Uterus (tissue), 4 donors: Measurements from ENCODE around the gene HECW1. TPM values are rescaled to one million over a fixed set of nuclear protein-coding genes. Genes with fewer than 3 reads are reported as not detected.

Experiments
- DNase-seq, 2 donors: peaks; one replicate each; pipeline ENCODE4 v3.0.0-alpha.2; 2019 to 2020
- H3K27ac ChIP-seq, 2 donors: fragments of 200-600 bp; sonication (generic); 1 replicate in 1 of 2; 2 replicates in 1 of 2; pipeline ENCODE4 v1.5.1; 2016 to 2018
- H3K27me3 ChIP-seq, 2 donors: fragments of 200-600 bp; sonication (generic); one replicate each; pipeline ENCODE4 v1.5.1; 2018 to 2019; ENCODE audit warnings: control low read depth in 1 of 2
- H3K36me3 ChIP-seq, 2 donors: fragments of 200-600 bp; sonication (generic); one replicate each; pipeline ENCODE4 v1.5.1; 2019; ENCODE audit warnings: control low read depth in 1 of 2
- H3K4me1 ChIP-seq, 2 donors: fragments of 200-600 bp; sonication (generic); one replicate each; pipeline ENCODE4 v1.5.1; 2018 to 2019; ENCODE audit warnings: control low read depth in 1 of 2
- H3K4me3 ChIP-seq, 2 donors: fragments of 200-600 bp; sonication (generic); 1 replicate in 1 of 2; 2 replicates in 1 of 2; pipeline ENCODE4 v1.5.1; 2018 to 2019; ENCODE audit warnings: mild to moderate bottlenecking in 1 of 2
- H3K9me3 ChIP-seq, 2 donors: fragments of 200-600 bp; sonication (generic); one replicate each; pipeline ENCODE4 v1.5.1; 2019; ENCODE audit warnings: control low read depth in 1 of 2
- POLR2A ChIP-seq, 2 donors: fragments of 450-650 bp; IDR thresholded peaks; one replicate each; pipeline ENCODE4 v1.6.1; 2016; ENCODE audit warnings: antibody characterized with exemption in 2 of 2, mild to moderate bottlenecking in 1 of 2, moderate library complexity in 1 of 2
- intact Hi-C: fragments of 100-400 bp; cut with DNase I; formaldehyde crosslinking; loops from one replicate; pipeline ENCODE4 v1.15.1; 2023; ENCODE audit warnings: low total_unique reads
- total RNA-seq, 4 donors: library from RNA; depleted of rRNA in 3 of 4; stranded (reverse); fragments of >200 nt in 3 of 4; gene quantifications; one replicate each; pipeline versions ENCODE4 v1.1.0 to v1.2.4, GENCODE V29; 2014 to 2023
- TF ChIP-seq, protein P1 (sequence below), 4 experiments: fragments of 200-600 bp in 2 of 4; fragments of 450-650 bp in 2 of 4; sonication (generic) in 2 of 4; IDR thresholded peaks; one replicate each; pipeline ENCODE4 v1.5.1; 2016 to 2019; ENCODE audit warnings: antibody characterized with exemption in 4 of 4, mild to moderate bottlenecking in 2 of 4, moderate library complexity in 1 of 4
- donor health status: DM: yes; HTN: yes; CAD: no.

The HECW1 gene
- total RNA-seq, 4 donors from 2014 or later = 0.28 TPM; not detected in 3

DNA sequence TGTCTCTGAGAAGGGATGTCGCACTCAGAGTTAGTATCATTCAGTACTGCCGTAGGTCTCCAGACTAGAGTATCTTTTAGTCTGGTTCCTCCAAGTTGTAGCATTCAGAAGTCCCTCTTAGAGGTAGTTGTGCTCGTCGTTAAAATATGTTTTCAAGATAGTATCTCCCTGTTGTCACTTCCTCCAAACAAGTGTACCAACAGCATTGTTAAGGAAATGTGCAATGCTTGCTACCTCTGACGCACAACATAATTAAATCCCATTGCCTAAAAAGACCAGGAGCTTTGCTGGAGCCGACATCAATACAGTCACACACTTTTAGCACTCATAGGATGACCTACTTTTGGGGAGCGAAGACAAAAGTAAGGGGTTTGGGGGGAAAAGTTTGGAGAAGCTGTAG is 390.5 kb downstream of the HECW1 start:
- TF ChIP-seq, protein P1, sequence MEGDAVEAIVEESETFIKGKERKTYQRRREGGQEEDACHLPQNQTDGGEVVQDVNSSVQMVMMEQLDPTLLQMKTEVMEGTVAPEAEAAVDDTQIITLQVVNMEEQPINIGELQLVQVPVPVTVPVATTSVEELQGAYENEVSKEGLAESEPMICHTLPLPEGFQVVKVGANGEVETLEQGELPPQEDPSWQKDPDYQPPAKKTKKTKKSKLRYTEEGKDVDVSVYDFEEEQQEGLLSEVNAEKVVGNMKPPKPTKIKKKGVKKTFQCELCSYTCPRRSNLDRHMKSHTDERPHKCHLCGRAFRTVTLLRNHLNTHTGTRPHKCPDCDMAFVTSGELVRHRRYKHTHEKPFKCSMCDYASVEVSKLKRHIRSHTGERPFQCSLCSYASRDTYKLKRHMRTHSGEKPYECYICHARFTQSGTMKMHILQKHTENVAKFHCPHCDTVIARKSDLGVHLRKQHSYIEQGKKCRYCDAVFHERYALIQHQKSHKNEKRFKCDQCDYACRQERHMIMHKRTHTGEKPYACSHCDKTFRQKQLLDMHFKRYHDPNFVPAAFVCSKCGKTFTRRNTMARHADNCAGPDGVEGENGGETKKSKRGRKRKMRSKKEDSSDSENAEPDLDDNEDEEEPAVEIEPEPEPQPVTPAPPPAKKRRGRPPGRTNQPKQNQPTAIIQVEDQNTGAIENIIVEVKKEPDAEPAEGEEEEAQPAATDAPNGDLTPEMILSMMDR (IDR thresholded peaks at IDR 0.05) = no peak
- no peak for TF ChIP-seq POLR2A (IDR thresholded peaks at IDR 0.05)
- intact Hi-C loops = no loop called here
- DNase-seq = no peak
- no peak overlapping the region for H3K4me3 ChIP-seq
- no peaks in the 10 kb centered on the region for H3K36me3 ChIP-seq
- no peaks in the 10 kb centered on the region for H3K4me1 ChIP-seq
- H3K9me3 ChIP-seq = no peaks in the 10 kb centered on the region
- no peaks in the 10 kb centered on the region for H3K27me3 ChIP-seq
- H3K27ac ChIP-seq = no peak overlapping the region

DNA sequence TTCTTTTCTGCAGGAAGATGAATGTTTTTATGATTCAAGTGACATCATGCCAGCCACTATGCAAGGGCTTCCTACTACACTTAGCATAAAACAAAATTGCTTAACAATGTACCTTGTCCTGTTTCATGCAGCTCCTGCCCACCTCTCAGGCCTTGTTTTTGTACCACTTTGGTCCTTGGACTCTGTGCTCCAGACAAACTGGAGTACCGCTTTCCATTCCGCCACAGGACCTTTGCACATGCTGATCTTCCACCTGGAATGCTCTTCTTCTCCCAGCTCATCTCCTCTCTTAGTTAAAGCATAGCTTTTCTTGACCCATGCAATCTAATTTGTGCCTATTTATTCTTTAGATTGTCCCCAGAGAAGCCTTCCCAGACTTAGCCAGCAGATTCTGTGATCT is 393.0 kb downstream of the HECW1 start:
- no peak for TF ChIP-seq POLR2A (IDR thresholded peaks at IDR 0.05)
- TF ChIP-seq, protein P1 (IDR thresholded peaks at IDR 0.05) = no peak
- intact Hi-C loops = no loop called here
- H3K27me3 ChIP-seq = no peaks in the 10 kb centered on the region
- DNase-seq = no peak
- no peak overlapping the region for H3K27ac ChIP-seq
- H3K4me3 ChIP-seq = no peak overlapping the region
- H3K36me3 ChIP-seq = no peaks in the 10 kb centered on the region
- no peaks in the 10 kb centered on the region for H3K9me3 ChIP-seq
- H3K4me1 ChIP-seq = no peaks in the 10 kb centered on the region

DNA sequence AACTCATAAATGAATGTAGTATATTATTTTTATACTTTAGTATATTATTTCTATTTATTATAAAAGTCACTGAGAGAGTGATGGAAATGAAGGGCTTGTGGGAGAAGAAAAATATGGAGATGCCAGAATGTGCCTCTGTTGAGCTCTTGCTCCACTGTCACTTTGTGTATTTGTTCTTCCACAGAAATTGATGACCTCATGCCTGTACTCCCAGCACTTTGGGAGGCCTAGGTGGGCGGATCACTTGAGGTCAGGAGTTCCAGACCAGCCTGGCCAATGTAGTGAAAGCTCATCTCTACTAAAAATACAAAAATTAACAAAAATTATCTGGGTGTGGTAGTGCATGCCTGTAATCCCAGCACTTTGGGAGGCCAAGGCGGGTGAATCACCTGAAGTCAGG is 394.0 kb downstream of the HECW1 start:
- no peaks in the 10 kb centered on the region for H3K9me3 ChIP-seq
- no peak overlapping the region for H3K27ac ChIP-seq
- H3K4me1 ChIP-seq = no peaks in the 10 kb centered on the region
- no peaks in the 10 kb centered on the region for H3K36me3 ChIP-seq
- TF ChIP-seq, protein P1 (IDR thresholded peaks at IDR 0.05) = no peak
- no peak for TF ChIP-seq POLR2A (IDR thresholded peaks at IDR 0.05)
- intact Hi-C loops = no loop called here
- H3K27me3 ChIP-seq = no peaks in the 10 kb centered on the region
- H3K4me3 ChIP-seq = no peak overlapping the region
- no peak for DNase-seq

DNA sequence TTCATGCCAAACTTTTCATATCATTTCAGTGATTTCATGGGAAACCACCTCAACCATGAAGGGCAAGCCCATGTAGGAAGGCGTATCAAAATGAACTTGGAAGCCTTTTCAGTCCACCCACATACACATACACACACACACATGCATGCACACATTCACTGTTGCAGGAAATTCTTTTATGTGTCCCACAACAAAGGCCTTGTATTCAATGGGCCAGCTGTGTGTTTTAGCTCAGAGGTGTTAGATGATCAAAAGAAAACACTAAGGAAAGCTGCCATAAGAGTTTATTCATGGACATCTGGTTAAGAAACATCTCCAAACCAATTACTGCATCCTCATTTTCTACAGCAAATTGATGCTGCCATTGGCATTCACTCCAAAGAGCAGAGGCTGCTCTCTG is 396.0 kb downstream of the HECW1 start:
- Histone ChIP-seq H3K27me3 (no peaks in the 10 kb centered on the region), H3K36me3 (no peaks in the 10 kb centered on the region), H3K9me3 (no peaks in the 10 kb centered on the region), H3K27ac (no peak overlapping the region), H3K4me1 (no peaks in the 10 kb centered on the region), H3K4me3 (no peak overlapping the region)
- intact Hi-C loops = no loop called here
- TF ChIP-seq POLR2A (IDR thresholded peaks at IDR 0.05) = no peak
- TF ChIP-seq, protein P1 (IDR thresholded peaks at IDR 0.05) = no peak
- DNase-seq = no peak

DNA sequence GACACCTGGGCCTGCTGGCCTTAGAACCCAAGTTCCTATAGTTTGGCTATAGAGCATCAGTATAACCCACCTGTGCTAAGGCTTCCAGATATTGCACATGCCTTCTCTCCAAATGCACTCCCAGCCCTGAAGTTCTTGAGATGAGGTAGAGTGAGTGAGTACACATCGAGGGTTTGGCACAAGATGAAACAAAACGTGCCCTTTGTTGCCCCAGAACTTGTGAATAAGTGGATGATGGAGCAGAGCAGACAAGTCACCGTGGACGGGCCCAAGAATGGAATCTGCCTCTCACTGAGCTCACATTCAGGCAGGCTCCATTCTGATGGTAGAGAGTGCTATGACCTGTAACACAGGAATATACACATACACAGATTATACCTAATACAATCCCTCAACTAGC is 397.5 kb downstream of the HECW1 start:
- H3K27ac ChIP-seq = no peak overlapping the region
- DNase-seq = no peak
- no peaks in the 10 kb centered on the region for H3K9me3 ChIP-seq
- H3K4me1 ChIP-seq = no peaks in the 10 kb centered on the region
- H3K36me3 ChIP-seq = no peaks in the 10 kb centered on the region
- intact Hi-C loops = no loop called here
- H3K4me3 ChIP-seq = no peak overlapping the region
- TF ChIP-seq, protein P1 (IDR thresholded peaks at IDR 0.05) = no peak
- TF ChIP-seq POLR2A (IDR thresholded peaks at IDR 0.05) = no peak
- no peaks in the 10 kb centered on the region for H3K27me3 ChIP-seq
